HG02852 (cell line): Measurements from ENCODE around the gene EML6.
A peak's percentile ranks its signal among the peaks of the same experiment; 100 is the strongest.

ENCODE experiments used
- ATAC-seq: cut with Tn5 transposase; IDR thresholded peaks from one replicate; pipeline ENCODE4 v1.9.1; 2021; ENCODE audit warnings: mild to moderate bottlenecking, moderate library complexity; ENCODE audit not compliant: unreplicated experiment

Gene EML6

GRCh38 chr2:54750040-54750439 lies 26.6 kb downstream of the EML6 start:
- ATAC-seq: no peak

- no peak for ATAC-seq
These were observed 29.0 kb downstream of the EML6 start for GRCh38 chr2:54752439-54752838.

- ATAC-seq: peak; percentile 74
These were observed 32.3 kb downstream of the EML6 start for GRCh38 chr2:54755641-54756326.

GRCh38 chr2:54757500-54757899 lies 34.0 kb downstream of the EML6 start:
- ATAC-seq: peak; percentile 49

GRCh38 chr2:54758951-54759350 lies 35.5 kb downstream of the EML6 start:
- ATAC-seq: no peak

- ATAC-seq: no peak
These were observed 36.8 kb downstream of the EML6 start for GRCh38 chr2:54760310-54760709.

GRCh38 chr2:54763636-54764291 lies 40.3 kb downstream of the EML6 start:
- ATAC-seq: no peak

- no peak for ATAC-seq
These were observed 44.5 kb downstream of the EML6 start for GRCh38 chr2:54767921-54768320.

GRCh38 chr2:54768772-54769428 lies 45.4 kb downstream of the EML6 start:
- no peak for ATAC-seq

- no peak for ATAC-seq
These were observed 46.7 kb downstream of the EML6 start for GRCh38 chr2:54770211-54770610.

GRCh38 chr2:54770676-54771075 lies 47.2 kb downstream of the EML6 start:
- ATAC-seq: no peak

GRCh38 chr2:54771166-54771885 lies 47.9 kb downstream of the EML6 start:
- ATAC-seq: no peak

GRCh38 chr2:54772110-54772509 lies 48.6 kb downstream of the EML6 start:
- no peak for ATAC-seq

- ATAC-seq: no peak
These were observed 49.1 kb downstream of the EML6 start for GRCh38 chr2:54772531-54772930.

GRCh38 chr2:54773233-54773632 lies 49.8 kb downstream of the EML6 start:
- ATAC-seq: no peak

GRCh38 chr2:54773838-54774237 lies 50.4 kb downstream of the EML6 start:
- no peak for ATAC-seq

GRCh38 chr2:54775710-54776109 lies 52.2 kb downstream of the EML6 start:
- no peak for ATAC-seq

- no peak for ATAC-seq
These were observed 53.0 kb downstream of the EML6 start for GRCh38 chr2:54776494-54776893.

- ATAC-seq: no peak
These were observed 59.9 kb downstream of the EML6 start for GRCh38 chr2:54783349-54783748.

GRCh38 chr2:54787270-54787669 lies 63.8 kb downstream of the EML6 start:
- ATAC-seq: no peak

GRCh38 chr2:54787755-54788366 lies 64.4 kb downstream of the EML6 start:
- ATAC-seq: no peak
